ENCODE data around the gene RABGAP1L.
"Not testable (repeated sequence)": the region's sequence is repeated elsewhere in the genome, so short reads cannot be mapped to it uniquely, and the experiment has no call there.

Gene RABGAP1L

DNA sequence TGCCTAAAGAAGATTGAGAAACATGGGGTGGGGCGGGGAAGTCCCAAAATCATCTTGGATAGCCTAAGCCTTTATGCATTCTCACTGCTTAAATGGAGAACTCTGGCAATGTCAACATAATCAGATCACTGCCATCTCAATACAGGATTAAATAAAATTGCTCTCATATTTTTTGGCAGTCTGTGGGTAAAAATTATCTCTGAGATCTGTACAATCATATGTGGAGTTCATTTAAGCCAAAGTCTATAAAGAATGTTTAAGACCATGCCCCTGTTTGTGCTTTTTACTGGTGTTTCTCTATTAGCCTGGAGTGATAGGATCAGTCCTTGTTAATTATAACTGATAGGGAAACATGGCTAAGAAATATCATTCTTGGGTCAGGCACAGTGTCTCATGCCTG is 424.8 kb downstream of the RABGAP1L start:
- DNase-seq (ENCODE audit: low spot score): no peak
- in situ Hi-C loops (cut with MboI; ENCODE audit: low sequenced_read_pairs, unreplicated experiment): no loop called here
- TF ChIP-seq, protein P1, sequence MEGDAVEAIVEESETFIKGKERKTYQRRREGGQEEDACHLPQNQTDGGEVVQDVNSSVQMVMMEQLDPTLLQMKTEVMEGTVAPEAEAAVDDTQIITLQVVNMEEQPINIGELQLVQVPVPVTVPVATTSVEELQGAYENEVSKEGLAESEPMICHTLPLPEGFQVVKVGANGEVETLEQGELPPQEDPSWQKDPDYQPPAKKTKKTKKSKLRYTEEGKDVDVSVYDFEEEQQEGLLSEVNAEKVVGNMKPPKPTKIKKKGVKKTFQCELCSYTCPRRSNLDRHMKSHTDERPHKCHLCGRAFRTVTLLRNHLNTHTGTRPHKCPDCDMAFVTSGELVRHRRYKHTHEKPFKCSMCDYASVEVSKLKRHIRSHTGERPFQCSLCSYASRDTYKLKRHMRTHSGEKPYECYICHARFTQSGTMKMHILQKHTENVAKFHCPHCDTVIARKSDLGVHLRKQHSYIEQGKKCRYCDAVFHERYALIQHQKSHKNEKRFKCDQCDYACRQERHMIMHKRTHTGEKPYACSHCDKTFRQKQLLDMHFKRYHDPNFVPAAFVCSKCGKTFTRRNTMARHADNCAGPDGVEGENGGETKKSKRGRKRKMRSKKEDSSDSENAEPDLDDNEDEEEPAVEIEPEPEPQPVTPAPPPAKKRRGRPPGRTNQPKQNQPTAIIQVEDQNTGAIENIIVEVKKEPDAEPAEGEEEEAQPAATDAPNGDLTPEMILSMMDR (IDR thresholded peaks at IDR 0.05; ENCODE audit: borderline replicate concordance, control extremely low read depth, extremely low read depth, insufficient read depth, missing control alignments): no peak

DNA sequence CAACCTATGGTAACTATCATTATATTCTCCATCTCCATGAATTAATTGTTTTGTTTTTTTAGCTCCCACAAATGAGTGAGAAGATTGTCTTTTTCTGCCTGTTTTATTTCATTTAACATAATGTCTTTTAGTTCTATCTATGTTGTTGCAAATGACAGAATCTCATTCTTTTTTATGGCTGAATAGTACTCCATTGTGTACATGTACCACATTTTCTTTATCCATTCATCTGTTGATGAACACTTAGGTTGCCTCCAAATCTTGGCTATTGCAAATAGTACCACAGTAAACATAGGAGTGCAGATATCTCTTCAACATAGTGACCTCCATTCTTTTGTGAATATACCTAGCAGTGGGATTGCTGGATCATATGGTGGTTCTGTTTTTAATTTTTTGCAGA is 429.3 kb downstream of the RABGAP1L start:
- in situ Hi-C loops (cut with MboI; ENCODE audit: low sequenced_read_pairs, unreplicated experiment); DNase-seq (ENCODE audit: low spot score): not testable (repeated sequence)

DNA sequence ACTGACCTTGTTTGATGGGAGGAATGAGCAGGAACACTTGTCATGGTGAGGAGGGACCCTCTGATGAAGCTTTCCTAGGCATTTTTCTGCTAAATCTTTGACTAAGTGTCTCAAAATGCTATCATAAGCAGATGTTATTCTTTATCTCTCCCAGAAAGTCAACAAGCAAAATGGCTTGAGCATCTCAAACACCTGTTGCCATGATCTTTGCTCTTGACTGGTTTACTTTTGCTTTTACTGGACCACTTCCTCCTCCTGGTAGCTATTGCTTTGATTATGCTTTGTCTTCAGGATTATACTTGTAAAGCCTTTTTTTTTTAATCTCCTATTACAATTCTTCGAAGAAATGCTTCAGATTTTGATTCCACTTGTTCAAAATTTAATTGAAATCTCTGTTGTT is 445.9 kb downstream of the RABGAP1L start:
- in situ Hi-C loops (cut with MboI; ENCODE audit: low sequenced_read_pairs, unreplicated experiment): no loop called here
- TF ChIP-seq, protein P1 (IDR thresholded peaks at IDR 0.05; ENCODE audit: borderline replicate concordance, control extremely low read depth, extremely low read depth, insufficient read depth, missing control alignments): no peak
- DNase-seq (ENCODE audit: low spot score): no peak

- TF ChIP-seq, protein P1 (IDR thresholded peaks at IDR 0.05; ENCODE audit: borderline replicate concordance, control extremely low read depth, extremely low read depth, insufficient read depth, missing control alignments): no peak
- in situ Hi-C loops (cut with MboI; ENCODE audit: low sequenced_read_pairs, unreplicated experiment): no loop called here
- DNase-seq (ENCODE audit: low spot score): no peak
Measured at GRCh38 chr1:174606471-174606870, 447.2 kb downstream of the RABGAP1L start.

- DNase-seq (ENCODE audit: low spot score); in situ Hi-C loops (cut with MboI; ENCODE audit: low sequenced_read_pairs, unreplicated experiment): not testable (repeated sequence)
Measured at GRCh38 chr1:174617905-174618304, 458.6 kb downstream of the RABGAP1L start.

DNA sequence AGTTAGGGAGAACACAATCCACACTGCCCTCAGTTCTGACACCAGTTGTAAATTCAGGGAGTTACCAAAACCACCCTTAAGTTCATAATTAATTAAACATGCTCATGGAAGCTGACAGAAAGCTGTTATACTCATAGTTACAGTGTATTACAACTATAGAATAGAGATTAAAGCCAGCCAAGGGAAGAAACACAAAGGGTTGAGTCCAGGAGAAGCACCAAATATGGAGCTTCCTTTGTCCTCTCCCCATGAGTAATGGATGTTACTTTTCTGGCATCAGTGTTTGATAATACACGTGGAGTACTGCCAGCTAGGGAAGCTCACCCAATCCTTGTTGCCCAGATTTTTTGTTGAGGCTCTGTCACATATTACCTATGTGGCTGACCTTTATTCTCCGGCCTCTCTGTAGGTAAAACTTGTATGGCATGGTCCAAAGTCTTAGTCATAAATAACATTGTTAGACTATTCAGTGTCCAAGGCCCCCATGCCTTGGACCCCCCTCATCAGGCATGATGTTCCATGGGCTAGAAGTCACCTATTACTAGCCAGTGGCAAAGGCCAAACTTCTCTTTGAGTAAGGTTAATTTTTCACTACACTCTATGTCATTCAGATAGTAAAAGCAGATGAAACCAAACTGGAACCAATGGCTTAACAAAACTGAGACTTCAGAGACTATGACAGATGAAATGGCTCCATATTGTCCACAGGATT is 464.2 kb downstream of the RABGAP1L start:
- DNase-seq (ENCODE audit: low spot score): no peak
- TF ChIP-seq, protein P1 (IDR thresholded peaks at IDR 0.05; ENCODE audit: borderline replicate concordance, control extremely low read depth, extremely low read depth, insufficient read depth, missing control alignments): no peak
- in situ Hi-C loops (cut with MboI; ENCODE audit: low sequenced_read_pairs, unreplicated experiment): no loop called here

DNA sequence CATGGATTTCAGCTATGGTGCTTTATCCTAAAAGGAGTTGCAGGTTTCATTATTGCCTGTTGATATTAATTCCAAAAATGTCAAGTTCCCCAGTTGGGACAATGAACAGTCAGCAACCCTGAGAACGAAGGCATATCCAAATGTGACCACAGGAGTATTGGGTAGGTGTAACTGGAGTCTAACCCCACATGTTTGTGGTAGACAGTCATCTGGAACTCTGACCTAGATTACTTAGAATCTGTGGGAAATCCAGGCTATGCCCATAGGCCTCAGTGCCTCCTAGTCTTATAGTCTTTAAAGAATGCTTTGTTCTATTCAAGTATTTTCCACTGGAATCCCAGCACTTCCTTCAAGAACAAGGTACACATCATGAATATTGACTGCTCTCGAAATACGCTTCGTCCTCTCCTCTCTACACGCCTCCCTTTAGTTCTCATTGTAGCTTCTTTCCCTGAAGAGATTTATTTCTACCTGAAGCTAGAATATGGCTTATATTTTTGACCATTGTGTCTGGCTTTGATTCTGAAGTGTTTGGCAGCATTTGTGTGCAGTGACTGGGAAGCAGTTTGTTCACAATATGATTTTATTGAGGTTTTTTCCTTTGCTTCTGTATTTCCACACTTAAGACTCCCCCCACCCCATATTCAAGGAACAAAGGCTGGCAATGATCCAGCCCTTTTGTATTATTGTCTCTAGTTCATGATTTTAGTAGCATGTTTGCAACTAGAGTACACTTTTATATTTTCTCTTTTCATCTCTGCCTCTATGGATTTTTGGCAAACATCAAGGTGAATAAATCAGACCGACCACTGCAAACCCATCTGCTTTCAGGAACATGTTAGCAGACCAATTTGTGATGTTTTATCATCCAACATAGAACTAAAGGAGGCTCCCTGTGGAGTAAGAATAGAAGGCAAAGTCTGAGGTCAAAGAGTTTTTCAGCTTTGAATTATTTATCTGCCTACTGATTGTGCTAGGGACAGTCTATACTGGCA is 467.0 kb downstream of the RABGAP1L start:
- in situ Hi-C loops (cut with MboI; ENCODE audit: low sequenced_read_pairs, unreplicated experiment): no loop called here
- DNase-seq (ENCODE audit: low spot score): no peak
- TF ChIP-seq, protein P1 (IDR thresholded peaks at IDR 0.05; ENCODE audit: borderline replicate concordance, control extremely low read depth, extremely low read depth, insufficient read depth, missing control alignments): no peak

Data from GM13976 (cell line).